Hepatocyte (in vitro differentiated cells): ENCODE data around the gene SLC7A8. TPM values are rescaled to one million over a fixed set of nuclear protein-coding genes. Genes with fewer than 3 reads are reported as not detected.
A peak's percentile ranks its signal among the peaks of the same experiment; 100 is the strongest.

Source experiments
- DNase-seq: peaks from one replicate; pipeline ENCODE4 v3.0.0-alpha.2; 2016; ENCODE audit warnings: low spot score
- H2AFZ ChIP-seq: fragments of 200-600 bp; sonication (generic); 2 replicates; pipeline ENCODE4 v1.6.0; 2016; ENCODE audit warnings: antibody characterized with exemption, mild to moderate bottlenecking
- H3K27ac ChIP-seq: fragments of 200-600 bp; sonication (generic); 2 replicates; pipeline ENCODE4 v1.5.1; 2016; ENCODE audit warnings: mild to moderate bottlenecking
- H3K27me3 ChIP-seq: fragments of 200-600 bp; sonication (generic); 2 replicates; pipeline ENCODE4 v1.6.1; 2016
- H3K36me3 ChIP-seq: fragments of 200-600 bp; sonication (generic); replicated peaks from 2 replicates; pipeline ENCODE4 v1.5.1; 2016; ENCODE audit warnings: low read depth; ENCODE audit not compliant: insufficient read depth
- H3K4me1 ChIP-seq: fragments of 200-600 bp; sonication (generic); 2 replicates; pipeline ENCODE4 v1.5.1; 2016; ENCODE audit warnings: mild to moderate bottlenecking, moderate library complexity; ENCODE audit not compliant: insufficient read depth
- H3K4me2 ChIP-seq: fragments of 200-600 bp; sonication (generic); 2 replicates; pipeline ENCODE4 v1.6.0; 2016
- H3K4me3 ChIP-seq: fragments of 200-600 bp; sonication (generic); 2 replicates; pipeline ENCODE4 v1.5.1; 2016; ENCODE audit warnings: mild to moderate bottlenecking
- H3K79me2 ChIP-seq: fragments of 200-600 bp; sonication (generic); 2 replicates; pipeline ENCODE4 v1.6.0; 2017; ENCODE audit warnings: mild to moderate bottlenecking
- H3K9me2 ChIP-seq: fragments of 200-600 bp; sonication (generic); replicated peaks from 2 replicates; pipeline ENCODE4 v1.6.0; 2017; ENCODE audit warnings: mild to moderate bottlenecking; ENCODE audit not compliant: insufficient read depth
- H3K9me3 ChIP-seq: fragments of 200-600 bp; sonication (generic); 2 replicates; pipeline ENCODE4 v1.5.1; 2016; ENCODE audit warnings: low read depth, mild to moderate bottlenecking
- H4K20me1 ChIP-seq: fragments of 200-600 bp; sonication (generic); 2 replicates; pipeline ENCODE4 v1.6.0; 2016; ENCODE audit warnings: mild to moderate bottlenecking; ENCODE audit not compliant: insufficient read depth, poor library complexity, severe bottlenecking
- EZH2 ChIP-seq: fragments of 200-600 bp; sonication (generic); IDR thresholded peaks from 2 replicates; pipeline ENCODE4 v1.6.1; 2016; ENCODE audit warnings: antibody characterized with exemption, mild to moderate bottlenecking, borderline replicate concordance
- EZH2phosphoT487 ChIP-seq: fragments of 200-600 bp; sonication (generic); IDR thresholded peaks from one replicate; pipeline ENCODE4 v1.6.1; 2018; ENCODE audit warnings: antibody characterized with exemption, mild to moderate bottlenecking, low read depth, moderate library complexity; ENCODE audit not compliant: unreplicated experiment, severe bottlenecking
- WGBS: methylation state at CpG from one replicate; pipeline ENCODE4 v1.1.6; 2016; ENCODE audit warnings: low lambda C conversion rate; ENCODE audit errors: missing lambda C conversion rate; 5-methylcytosine and 5-hydroxymethylcytosine counted together
- polyA plus RNA-seq: library from polyadenylated mRNA; unstranded; fragments of >200 nt; fragmentation: Nextera tagmentation; extraction: Ambion mirVana; gene quantifications from 2 replicates; pipeline ENCODE4 v1.2.1, GENCODE V29; 2016
- small RNA-seq: library from RNA; depleted of rRNA; stranded (forward); fragments of <200 nt; gene quantifications from one replicate; pipeline ENCODE3, GENCODE V24; 2014
- total RNA-seq: library from RNA; depleted of rRNA; stranded (reverse); fragments of >200 nt; gene quantifications from 2 replicates; pipeline ENCODE4 v1.2.3, GENCODE V29; 2014
- TF ChIP-seq, protein P1 (sequence below): fragments of 200-600 bp; sonication (generic); IDR thresholded peaks from 2 replicates; pipeline ENCODE4 v1.5.1; 2016; ENCODE audit warnings: antibody characterized with exemption, mild to moderate bottlenecking; ENCODE audit not compliant: poor library complexity

The SLC7A8 gene
- total and polyA plus RNA-seq, 2 experiments from 2014 or later: 54.6 to 123 TPM

GRCh38 chr14:23078692-23079116 lies 104.8 kb downstream of the SLC7A8 start:
- DNase-seq: peak; percentile 86
- peak overlapping the region; percentile 87 for H3K27ac ChIP-seq
- H3K27me3 ChIP-seq: no peaks in the 10 kb centered on the region
- H3K79me2 ChIP-seq: peaks cover 52% of the 10 kb centered on the region
- H3K4me1 ChIP-seq: peaks cover 8% of the 10 kb centered on the region
- H3K9me3 ChIP-seq: no peaks in the 10 kb centered on the region
- no peak overlapping the region for H3K4me3 ChIP-seq
- no peaks in the 10 kb centered on the region for H3K36me3 ChIP-seq
- WGBS: 36% methylated on average over 2 of the region's 2 CpGs
- H3K9me2 ChIP-seq: no peaks in the 10 kb centered on the region
- no peaks in the 10 kb centered on the region for H4K20me1 ChIP-seq
- TF ChIP-seq, protein P1, sequence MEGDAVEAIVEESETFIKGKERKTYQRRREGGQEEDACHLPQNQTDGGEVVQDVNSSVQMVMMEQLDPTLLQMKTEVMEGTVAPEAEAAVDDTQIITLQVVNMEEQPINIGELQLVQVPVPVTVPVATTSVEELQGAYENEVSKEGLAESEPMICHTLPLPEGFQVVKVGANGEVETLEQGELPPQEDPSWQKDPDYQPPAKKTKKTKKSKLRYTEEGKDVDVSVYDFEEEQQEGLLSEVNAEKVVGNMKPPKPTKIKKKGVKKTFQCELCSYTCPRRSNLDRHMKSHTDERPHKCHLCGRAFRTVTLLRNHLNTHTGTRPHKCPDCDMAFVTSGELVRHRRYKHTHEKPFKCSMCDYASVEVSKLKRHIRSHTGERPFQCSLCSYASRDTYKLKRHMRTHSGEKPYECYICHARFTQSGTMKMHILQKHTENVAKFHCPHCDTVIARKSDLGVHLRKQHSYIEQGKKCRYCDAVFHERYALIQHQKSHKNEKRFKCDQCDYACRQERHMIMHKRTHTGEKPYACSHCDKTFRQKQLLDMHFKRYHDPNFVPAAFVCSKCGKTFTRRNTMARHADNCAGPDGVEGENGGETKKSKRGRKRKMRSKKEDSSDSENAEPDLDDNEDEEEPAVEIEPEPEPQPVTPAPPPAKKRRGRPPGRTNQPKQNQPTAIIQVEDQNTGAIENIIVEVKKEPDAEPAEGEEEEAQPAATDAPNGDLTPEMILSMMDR: no peak
- no peak for TF ChIP-seq EZH2phosphoT487
- no peak for TF ChIP-seq EZH2
- H2AFZ ChIP-seq: no peak overlapping the region
- H3K4me2 ChIP-seq: peak overlapping the region; percentile 22

GRCh38 chr14:23077962-23078361 lies 105.5 kb downstream of the SLC7A8 start:
- Histone ChIP-seq H3K9me3 (no peaks in the 10 kb centered on the region), H3K4me2 (peak overlapping the region; percentile 22), H3K9me2 (no peaks in the 10 kb centered on the region), H3K36me3 (no peaks in the 10 kb centered on the region), H3K27ac (peak overlapping the region; percentile 87), H3K27me3 (no peaks in the 10 kb centered on the region), H4K20me1 (no peaks in the 10 kb centered on the region), H3K4me1 (peaks cover 11% of the 10 kb centered on the region), H3K4me3 (no peak overlapping the region), H3K79me2 (peaks cover 54% of the 10 kb centered on the region), H2AFZ (no peak overlapping the region)
- WGBS: 89% methylated on average over 5 of the region's 5 CpGs
- TF ChIP-seq EZH2 (no peak), EZH2phosphoT487 (no peak)
- TF ChIP-seq, protein P1: no peak
- no peak for DNase-seq

DNA sequence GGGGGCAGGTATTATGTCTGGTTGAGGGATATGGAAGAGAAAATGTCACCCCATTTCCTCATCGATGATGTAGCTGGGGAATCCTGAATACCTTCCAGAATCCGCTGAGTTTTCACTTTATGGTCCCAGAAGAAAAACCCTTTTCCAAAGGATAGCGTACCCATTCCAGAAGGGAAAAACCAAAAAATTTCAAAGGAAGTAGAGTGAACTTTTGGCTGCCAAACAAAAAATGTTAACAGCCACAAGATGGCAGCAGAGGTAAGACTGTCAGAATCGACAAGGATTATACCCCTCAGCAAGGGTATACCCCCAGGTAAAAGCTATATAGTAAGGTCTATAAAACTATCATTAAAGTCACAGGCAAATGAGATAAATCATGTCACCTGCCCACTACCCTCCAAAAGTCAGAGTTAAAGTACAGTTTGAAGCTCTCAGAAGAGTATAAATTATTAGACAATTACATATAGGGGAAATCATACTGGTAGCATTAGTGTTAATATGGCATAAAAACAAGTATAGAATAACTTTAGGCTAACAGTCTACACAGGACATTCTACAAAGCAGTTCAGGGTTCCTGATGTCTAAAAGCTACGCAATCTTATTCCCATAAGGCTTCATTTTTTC lies 106.6 kb downstream of the SLC7A8 start:
- whole genome bisulfite sequencing: 75% methylated on average over 5 of the region's 5 CpGs
- peak; percentile 57 for DNase-seq
- Histone ChIP-seq H3K9me2 (no peaks in the 10 kb centered on the region), H4K20me1 (no peaks in the 10 kb centered on the region), H3K27me3 (no peaks in the 10 kb centered on the region), H2AFZ (no peak overlapping the region), H3K36me3 (no peaks in the 10 kb centered on the region), H3K27ac (peak overlapping the region; percentile 87), H3K4me3 (no peak overlapping the region), H3K4me2 (no peak overlapping the region), H3K79me2 (peaks cover 50% of the 10 kb centered on the region), H3K4me1 (peaks cover 22% of the 10 kb centered on the region), H3K9me3 (no peaks in the 10 kb centered on the region)
- TF ChIP-seq, protein P1: peak; percentile 61
- TF ChIP-seq EZH2phosphoT487: no peak

Small RNAs within 50 kb of the gene (small RNA-seq; reads per million reads assigned to genes)
- gene AL049829.1 (not detected), gene RNU6-1138P (not detected)

Other genes with a start within 250 kb of the SLC7A8 start
- 34.8 and 46.4 TPM in 2 replicates for gene HAUS4, start 226.6 kb downstream of the SLC7A8 start, total RNA-seq
- 16.2 and 21.8 TPM in 2 replicates for gene HAUS4, start 226.6 kb downstream of the SLC7A8 start, polyA plus RNA-seq
- gene AJUBA, start 201.1 kb downstream of the SLC7A8 start, total RNA-seq: 75.1 and 80.8 TPM in 2 replicates
- 36.2 and 43.2 TPM in 2 replicates for gene AJUBA, start 201.1 kb downstream of the SLC7A8 start, polyA plus RNA-seq
- gene C14orf93, start 173.5 kb downstream of the SLC7A8 start, total RNA-seq: 7.8 and 8.8 TPM in 2 replicates
- 5.7 and 6.5 TPM in 2 replicates for gene C14orf93, start 173.5 kb downstream of the SLC7A8 start, polyA plus RNA-seq
- gene PSMB5, start 148.8 kb downstream of the SLC7A8 start, total RNA-seq: 171 and 190 TPM in 2 replicates
- gene PSMB5, start 148.8 kb downstream of the SLC7A8 start, polyA plus RNA-seq: 299 and 319 TPM in 2 replicates
- gene PSMB11, start 141.4 kb downstream of the SLC7A8 start, total RNA-seq: not detected in 2 replicates
- gene PSMB11, start 141.4 kb downstream of the SLC7A8 start, polyA plus RNA-seq: not detected in 2 replicates
- 6.7 and 6.9 TPM in 2 replicates for gene CDH24, start 126.1 kb downstream of the SLC7A8 start, total RNA-seq
- gene CDH24, start 126.1 kb downstream of the SLC7A8 start, polyA plus RNA-seq: 18.0 and 19.8 TPM in 2 replicates
- 97.5 and 108 TPM in 2 replicates for gene ACIN1, start 88.5 kb downstream of the SLC7A8 start, total RNA-seq
- 44.3 and 49.2 TPM in 2 replicates for gene ACIN1, start 88.5 kb downstream of the SLC7A8 start, polyA plus RNA-seq
- gene C14orf119, start 88.2 kb downstream of the SLC7A8 start, total RNA-seq: 47.7 and 64.9 TPM in 2 replicates
- 118 and 146 TPM in 2 replicates for gene C14orf119, start 88.2 kb downstream of the SLC7A8 start, polyA plus RNA-seq
- not detected in 2 replicates for gene CIROP, start 78.7 kb downstream of the SLC7A8 start, total RNA-seq
- gene CIROP, start 78.7 kb downstream of the SLC7A8 start, polyA plus RNA-seq: not detected in 2 replicates
- gene CEBPE, start 64.4 kb downstream of the SLC7A8 start, total RNA-seq: not detected in 2 replicates
- gene CEBPE, start 64.4 kb downstream of the SLC7A8 start, polyA plus RNA-seq: not detected in 2 replicates
- 0.17 and 1.2 TPM in 2 replicates for gene RNF212B, start 54.3 kb upstream of the SLC7A8 start, total RNA-seq
- 1.2 TPM in 1 of 2 replicates, not detected in the other for gene RNF212B, start 54.3 kb upstream of the SLC7A8 start, polyA plus RNA-seq
- 8.2 and 9.4 TPM in 2 replicates for gene HOMEZ, start 102.5 kb upstream of the SLC7A8 start, total RNA-seq
- gene HOMEZ, start 102.5 kb upstream of the SLC7A8 start, polyA plus RNA-seq: 6.3 and 11.2 TPM in 2 replicates
- gene PPP1R3E, start 119.2 kb upstream of the SLC7A8 start, total RNA-seq: 3.9 and 6.1 TPM in 2 replicates
- 4.6 and 4.8 TPM in 2 replicates for gene PPP1R3E, start 119.2 kb upstream of the SLC7A8 start, polyA plus RNA-seq
- gene BCL2L2, start 123.2 kb upstream of the SLC7A8 start, total RNA-seq: 20.8 and 26.4 TPM in 2 replicates
- gene BCL2L2, start 123.2 kb upstream of the SLC7A8 start, polyA plus RNA-seq: 4.3 and 6.5 TPM in 2 replicates
- gene PABPN1, start 137.8 kb upstream of the SLC7A8 start, total RNA-seq: 94.1 and 116 TPM in 2 replicates
- gene PABPN1, start 137.8 kb upstream of the SLC7A8 start, polyA plus RNA-seq: 213 and 245 TPM in 2 replicates
- gene SLC22A17, start 169.2 kb upstream of the SLC7A8 start, total RNA-seq: 31.9 and 44.4 TPM in 2 replicates
- gene SLC22A17, start 169.2 kb upstream of the SLC7A8 start, polyA plus RNA-seq: 62.9 and 79.2 TPM in 2 replicates
- 9.7 and 10.2 TPM in 2 replicates for gene EFS, start 181.5 kb upstream of the SLC7A8 start, total RNA-seq
- gene EFS, start 181.5 kb upstream of the SLC7A8 start, polyA plus RNA-seq: 21.5 and 21.9 TPM in 2 replicates
- not detected in 2 replicates for gene IL25, start 189.1 kb upstream of the SLC7A8 start, total RNA-seq
- gene IL25, start 189.1 kb upstream of the SLC7A8 start, polyA plus RNA-seq: not detected in 2 replicates
- gene CMTM5, start 193.4 kb upstream of the SLC7A8 start, total RNA-seq: not detected in 2 replicates
- gene CMTM5, start 193.4 kb upstream of the SLC7A8 start, polyA plus RNA-seq: 0.23 and 0.28 TPM in 2 replicates
- not detected in 2 replicates for gene MYH6, start 224.6 kb upstream of the SLC7A8 start, total RNA-seq
- gene MYH6, start 224.6 kb upstream of the SLC7A8 start, polyA plus RNA-seq: 0.44 and 0.97 TPM in 2 replicates